NCI-H1105 treated with DMSO at 0.1 percent for 48 hours (cell line): ENCODE measurements around the gene POGK.
A peak's percentile ranks its signal among the peaks of the same experiment; 100 is the strongest.
"Not testable (repeated sequence)": the region's sequence is repeated elsewhere in the genome, so short reads cannot be mapped to it uniquely, and the experiment has no call there.

Experiments
- DNase-seq: peaks from one replicate; lab custom pipeline; 2025; lab: John Stamatoyannopoulos, UW

The POGK gene

DNA sequence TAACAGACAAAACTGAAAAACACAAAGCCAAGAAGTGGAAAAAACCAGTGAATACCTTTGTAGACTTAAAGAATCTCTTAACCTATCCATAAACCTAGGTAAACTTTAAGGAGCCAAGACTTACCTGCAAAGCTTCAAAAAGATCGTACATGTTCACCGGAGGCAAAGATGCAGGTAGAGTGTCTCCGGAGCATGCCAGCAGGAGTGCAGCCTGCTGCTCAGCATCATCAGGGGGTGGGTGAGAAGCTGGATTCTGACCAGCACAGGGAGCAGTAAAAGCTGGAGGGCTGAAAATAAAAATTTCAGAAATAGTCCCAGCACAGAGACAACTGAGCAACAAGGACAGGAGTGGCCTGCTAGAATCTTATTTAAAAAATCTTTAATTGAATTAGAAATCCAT lies 18.7 kb downstream of the POGK start:
- DNase-seq, result no peak

DNA sequence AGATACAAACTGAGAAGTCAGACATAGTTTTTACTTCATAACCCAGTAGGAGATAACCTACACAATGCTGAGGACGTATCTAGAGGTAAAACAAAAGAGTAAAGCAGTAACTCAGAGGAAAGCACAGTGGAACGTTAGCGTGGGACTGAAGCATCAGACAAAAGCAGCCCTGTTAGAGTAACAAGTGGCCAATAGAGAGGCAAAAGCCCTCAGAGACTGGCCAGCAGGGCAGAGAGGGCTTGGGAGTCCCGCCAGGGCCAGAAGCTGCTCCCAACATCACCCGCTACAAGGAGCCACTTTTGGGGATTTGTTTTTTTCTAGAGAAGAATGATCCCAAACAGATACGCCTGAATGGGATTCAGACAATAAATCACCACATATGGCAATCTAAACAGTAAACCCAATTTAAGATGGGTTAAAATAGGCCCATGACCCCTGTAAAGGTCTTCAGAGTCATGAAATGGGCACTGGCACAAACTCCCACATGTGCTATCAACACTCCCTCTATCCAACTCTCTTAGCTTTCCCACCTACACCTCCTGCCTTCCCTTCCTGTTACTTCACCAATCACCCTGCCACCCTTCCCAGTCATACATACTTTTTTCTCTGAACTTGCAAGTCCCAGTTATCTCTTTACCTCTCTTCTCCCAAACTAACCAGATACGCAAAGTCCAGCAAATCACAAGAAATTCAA lies 19.6 kb downstream of the POGK start:
- DNase-seq, result no peak

- DNase-seq, result no peak
Measured at GRCh38 chr1:166859597-166859996, 20.3 kb downstream of the POGK start.

DNA sequence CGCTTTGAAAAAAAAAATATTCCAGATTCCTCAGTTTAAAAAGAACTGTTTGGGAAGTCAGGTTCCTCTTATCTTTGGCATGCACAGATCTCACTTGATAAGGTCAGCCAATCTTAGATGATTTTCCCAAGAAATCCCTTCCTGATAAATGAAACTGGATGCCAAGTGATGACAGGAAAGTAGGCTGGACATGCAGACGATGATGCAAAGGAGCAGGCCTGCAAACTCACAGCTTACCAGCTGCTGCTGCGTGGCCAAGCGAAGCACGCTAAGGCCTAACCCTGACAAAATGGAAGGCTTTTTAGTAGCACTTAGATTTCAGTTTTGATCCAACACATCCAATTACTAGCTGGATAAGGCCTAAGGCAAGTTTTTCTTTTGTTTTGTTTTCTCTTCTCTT lies 26.7 kb downstream of the POGK start:
- no peak for DNase-seq

GRCh38 chr1:166868639-166869038 lies 29.4 kb downstream of the POGK start:
- DNase-seq, result no peak

- DNase-seq, result no peak
Measured at GRCh38 chr1:166869318-166870099, 30.2 kb downstream of the POGK start.

DNA sequence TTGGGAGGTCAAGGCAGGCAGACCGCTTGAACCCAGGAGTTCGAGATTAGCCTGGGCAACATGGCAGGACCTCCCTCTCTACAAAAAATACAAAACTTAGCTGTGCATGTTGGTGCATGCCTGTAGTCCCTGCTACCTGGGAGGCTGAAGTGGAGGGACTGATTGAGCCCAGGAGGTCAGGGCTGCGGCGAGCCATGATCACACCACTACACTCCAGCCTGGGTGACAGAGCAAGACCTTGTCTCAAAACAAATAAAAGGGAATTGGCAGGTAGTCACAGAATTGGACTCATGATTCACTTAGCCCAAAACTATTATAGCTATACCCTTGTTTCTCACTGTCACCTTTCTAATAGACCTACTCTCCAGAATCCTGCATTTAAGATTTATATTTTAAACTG lies 31.3 kb downstream of the POGK start:
- DNase-seq, result no peak

DNA sequence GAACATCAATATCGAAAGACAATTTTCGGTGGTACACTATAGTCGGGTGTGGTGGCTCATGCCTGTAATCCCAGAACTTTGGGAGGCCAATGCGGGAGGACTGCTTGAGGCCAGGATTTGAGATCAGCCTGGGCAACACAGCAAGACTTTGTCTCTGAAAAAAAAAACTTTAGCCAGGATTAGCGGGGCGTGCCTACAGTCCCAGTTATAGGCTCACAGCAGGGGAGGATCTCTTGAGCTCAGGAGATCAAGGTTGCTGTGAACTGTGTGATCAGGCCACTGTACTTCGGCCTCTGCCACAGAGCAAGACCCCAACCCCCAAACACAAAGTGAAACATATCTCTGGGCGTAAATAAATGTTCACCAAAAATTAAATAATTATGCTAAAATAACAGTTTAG lies 35.2 kb downstream of the POGK start:
- no peak for DNase-seq

GRCh38 chr1:166875302-166875733 lies 36.0 kb downstream of the POGK start:
- DNase-seq, result no peak

- DNase-seq, result peak; percentile 100
Measured at GRCh38 chr1:166875734-166876539, 36.7 kb downstream of the POGK start, which contains the start of gene TADA1. Gene TADA1, minus strand, starts transcription at chr1:166876264. Its CDS starts 31 bp downstream, at chr1:166876233.

DNA sequence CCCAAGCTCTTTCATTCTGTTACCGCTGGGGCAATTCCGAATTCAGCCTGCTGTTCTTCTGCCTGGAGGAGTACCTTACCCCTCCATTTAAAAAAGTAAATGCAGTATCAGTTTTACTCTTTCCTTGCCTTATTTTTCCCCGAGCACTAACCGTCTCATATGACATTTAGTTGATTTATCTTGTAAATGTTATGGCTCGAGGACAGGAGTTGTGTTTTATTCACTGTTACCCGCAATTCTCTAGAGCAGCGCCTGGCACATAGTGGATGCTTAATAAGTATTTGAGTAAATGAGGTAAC lies 37.2 kb downstream of the POGK start:
- no peak for DNase-seq

- not testable (repeated sequence) for DNase-seq
Measured at GRCh38 chr1:166878173-166878917, 39.1 kb downstream of the POGK start.

DNA sequence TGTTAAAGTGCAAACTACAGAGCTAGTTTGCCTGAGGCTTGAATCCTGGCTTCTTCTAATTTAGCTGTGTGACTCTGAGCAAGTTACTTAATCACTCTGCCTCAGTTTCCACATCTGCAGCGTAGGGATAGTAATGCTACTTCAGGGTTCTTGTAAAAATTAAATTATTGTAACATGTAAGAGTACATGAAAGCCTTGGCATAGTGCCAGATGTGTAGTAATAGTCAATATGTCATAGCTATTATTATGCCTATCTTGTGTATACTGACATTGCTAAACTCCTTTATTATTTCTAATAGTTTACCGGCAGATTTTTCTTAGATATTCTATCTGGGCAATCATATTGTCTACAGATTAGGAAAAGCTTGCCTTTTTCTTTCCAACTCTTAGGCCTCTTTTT lies 43.6 kb downstream of the POGK start:
- no peak for DNase-seq

- no peak for DNase-seq
Measured at GRCh38 chr1:166884040-166884642, 44.9 kb downstream of the POGK start.

GRCh38 chr1:166884971-166885370 lies 45.7 kb downstream of the POGK start:
- no peak for DNase-seq

- DNase-seq, result peak; percentile 3
Measured at GRCh38 chr1:166888373-166889111, 49.3 kb downstream of the POGK start.

- no peak for DNase-seq
Measured at GRCh38 chr1:166889776-166890175, 50.5 kb downstream of the POGK start.

DNA sequence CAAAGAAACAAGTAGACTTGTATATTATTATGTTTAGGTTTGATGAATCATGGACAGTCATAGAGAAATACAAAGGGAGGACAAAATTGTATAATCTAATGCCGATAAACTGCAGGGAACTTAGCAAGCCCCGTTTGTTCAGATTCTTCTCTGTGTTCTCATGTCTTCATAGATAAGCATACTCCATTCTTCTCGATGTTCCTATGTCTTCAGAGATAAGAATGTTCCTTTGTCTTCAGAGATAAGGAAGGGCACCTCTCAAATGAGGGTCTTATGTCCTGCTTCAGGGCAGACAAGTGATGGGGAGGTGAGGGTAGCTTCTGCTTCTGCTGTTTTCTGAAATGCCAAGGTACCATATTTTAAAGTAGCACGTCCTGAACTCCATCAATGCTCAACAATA lies 56.5 kb downstream of the POGK start:
- DNase-seq, result no peak

GRCh38 chr1:166899769-166900168 lies 60.5 kb downstream of the POGK start:
- DNase-seq, result no peak

- no peak for DNase-seq
Measured at GRCh38 chr1:166900987-166901386, 61.7 kb downstream of the POGK start.

- DNase-seq, result no peak
Measured at GRCh38 chr1:166902279-166902678, 63.0 kb downstream of the POGK start.
